Measurements from ENCODE around the gene RASA3. TPM values are rescaled to one million over a fixed set of nuclear protein-coding genes. Genes with fewer than 3 reads are reported as not detected.

RASA3 gene
- total and polyA plus RNA-seq, 2 of the 8 experiments (the other 6 are each of a cell fraction or from before 2014, with no cell fraction given) = 7.5 to 21.9 TPM

DNA sequence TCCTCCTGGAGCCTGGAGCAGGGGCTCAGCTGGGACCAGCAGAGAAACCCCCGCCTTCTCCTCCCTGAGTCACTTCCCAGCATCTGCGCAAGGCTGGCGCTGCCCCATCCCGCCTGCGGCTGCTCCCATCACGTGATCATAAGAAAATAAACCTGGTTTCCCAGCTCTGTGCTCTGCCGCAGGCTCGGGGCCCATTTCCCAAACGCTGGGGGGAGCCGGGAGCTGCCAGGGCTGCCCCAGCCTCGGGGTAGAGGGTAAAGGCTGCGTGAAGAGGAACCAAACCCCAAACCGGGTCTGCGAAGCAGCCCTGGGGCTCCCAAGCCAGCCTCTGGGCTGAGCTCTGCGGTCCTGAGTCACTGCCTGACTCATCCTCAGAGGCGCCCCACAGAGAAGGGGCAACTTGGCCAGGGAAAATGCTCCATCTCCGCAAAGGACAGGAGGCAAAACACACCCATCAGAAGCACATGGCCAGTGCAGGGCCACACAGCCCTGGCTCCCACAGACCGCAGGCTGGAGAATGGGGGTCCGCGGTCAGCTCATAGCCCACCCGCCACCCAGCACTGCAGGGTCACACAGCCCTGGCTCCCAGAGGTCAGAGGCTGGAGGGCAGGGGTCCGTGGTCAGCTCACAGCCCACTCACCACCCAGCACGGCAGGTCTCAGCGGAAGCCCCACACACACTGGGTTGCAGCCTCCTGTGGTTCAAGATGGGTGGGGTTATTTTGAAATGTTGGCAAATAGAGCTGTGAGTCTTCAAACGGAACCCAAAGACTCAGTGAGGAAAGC, 67.1 kb downstream of the RASA3 start (continued):
- TF ChIP-seq, protein P1, sequence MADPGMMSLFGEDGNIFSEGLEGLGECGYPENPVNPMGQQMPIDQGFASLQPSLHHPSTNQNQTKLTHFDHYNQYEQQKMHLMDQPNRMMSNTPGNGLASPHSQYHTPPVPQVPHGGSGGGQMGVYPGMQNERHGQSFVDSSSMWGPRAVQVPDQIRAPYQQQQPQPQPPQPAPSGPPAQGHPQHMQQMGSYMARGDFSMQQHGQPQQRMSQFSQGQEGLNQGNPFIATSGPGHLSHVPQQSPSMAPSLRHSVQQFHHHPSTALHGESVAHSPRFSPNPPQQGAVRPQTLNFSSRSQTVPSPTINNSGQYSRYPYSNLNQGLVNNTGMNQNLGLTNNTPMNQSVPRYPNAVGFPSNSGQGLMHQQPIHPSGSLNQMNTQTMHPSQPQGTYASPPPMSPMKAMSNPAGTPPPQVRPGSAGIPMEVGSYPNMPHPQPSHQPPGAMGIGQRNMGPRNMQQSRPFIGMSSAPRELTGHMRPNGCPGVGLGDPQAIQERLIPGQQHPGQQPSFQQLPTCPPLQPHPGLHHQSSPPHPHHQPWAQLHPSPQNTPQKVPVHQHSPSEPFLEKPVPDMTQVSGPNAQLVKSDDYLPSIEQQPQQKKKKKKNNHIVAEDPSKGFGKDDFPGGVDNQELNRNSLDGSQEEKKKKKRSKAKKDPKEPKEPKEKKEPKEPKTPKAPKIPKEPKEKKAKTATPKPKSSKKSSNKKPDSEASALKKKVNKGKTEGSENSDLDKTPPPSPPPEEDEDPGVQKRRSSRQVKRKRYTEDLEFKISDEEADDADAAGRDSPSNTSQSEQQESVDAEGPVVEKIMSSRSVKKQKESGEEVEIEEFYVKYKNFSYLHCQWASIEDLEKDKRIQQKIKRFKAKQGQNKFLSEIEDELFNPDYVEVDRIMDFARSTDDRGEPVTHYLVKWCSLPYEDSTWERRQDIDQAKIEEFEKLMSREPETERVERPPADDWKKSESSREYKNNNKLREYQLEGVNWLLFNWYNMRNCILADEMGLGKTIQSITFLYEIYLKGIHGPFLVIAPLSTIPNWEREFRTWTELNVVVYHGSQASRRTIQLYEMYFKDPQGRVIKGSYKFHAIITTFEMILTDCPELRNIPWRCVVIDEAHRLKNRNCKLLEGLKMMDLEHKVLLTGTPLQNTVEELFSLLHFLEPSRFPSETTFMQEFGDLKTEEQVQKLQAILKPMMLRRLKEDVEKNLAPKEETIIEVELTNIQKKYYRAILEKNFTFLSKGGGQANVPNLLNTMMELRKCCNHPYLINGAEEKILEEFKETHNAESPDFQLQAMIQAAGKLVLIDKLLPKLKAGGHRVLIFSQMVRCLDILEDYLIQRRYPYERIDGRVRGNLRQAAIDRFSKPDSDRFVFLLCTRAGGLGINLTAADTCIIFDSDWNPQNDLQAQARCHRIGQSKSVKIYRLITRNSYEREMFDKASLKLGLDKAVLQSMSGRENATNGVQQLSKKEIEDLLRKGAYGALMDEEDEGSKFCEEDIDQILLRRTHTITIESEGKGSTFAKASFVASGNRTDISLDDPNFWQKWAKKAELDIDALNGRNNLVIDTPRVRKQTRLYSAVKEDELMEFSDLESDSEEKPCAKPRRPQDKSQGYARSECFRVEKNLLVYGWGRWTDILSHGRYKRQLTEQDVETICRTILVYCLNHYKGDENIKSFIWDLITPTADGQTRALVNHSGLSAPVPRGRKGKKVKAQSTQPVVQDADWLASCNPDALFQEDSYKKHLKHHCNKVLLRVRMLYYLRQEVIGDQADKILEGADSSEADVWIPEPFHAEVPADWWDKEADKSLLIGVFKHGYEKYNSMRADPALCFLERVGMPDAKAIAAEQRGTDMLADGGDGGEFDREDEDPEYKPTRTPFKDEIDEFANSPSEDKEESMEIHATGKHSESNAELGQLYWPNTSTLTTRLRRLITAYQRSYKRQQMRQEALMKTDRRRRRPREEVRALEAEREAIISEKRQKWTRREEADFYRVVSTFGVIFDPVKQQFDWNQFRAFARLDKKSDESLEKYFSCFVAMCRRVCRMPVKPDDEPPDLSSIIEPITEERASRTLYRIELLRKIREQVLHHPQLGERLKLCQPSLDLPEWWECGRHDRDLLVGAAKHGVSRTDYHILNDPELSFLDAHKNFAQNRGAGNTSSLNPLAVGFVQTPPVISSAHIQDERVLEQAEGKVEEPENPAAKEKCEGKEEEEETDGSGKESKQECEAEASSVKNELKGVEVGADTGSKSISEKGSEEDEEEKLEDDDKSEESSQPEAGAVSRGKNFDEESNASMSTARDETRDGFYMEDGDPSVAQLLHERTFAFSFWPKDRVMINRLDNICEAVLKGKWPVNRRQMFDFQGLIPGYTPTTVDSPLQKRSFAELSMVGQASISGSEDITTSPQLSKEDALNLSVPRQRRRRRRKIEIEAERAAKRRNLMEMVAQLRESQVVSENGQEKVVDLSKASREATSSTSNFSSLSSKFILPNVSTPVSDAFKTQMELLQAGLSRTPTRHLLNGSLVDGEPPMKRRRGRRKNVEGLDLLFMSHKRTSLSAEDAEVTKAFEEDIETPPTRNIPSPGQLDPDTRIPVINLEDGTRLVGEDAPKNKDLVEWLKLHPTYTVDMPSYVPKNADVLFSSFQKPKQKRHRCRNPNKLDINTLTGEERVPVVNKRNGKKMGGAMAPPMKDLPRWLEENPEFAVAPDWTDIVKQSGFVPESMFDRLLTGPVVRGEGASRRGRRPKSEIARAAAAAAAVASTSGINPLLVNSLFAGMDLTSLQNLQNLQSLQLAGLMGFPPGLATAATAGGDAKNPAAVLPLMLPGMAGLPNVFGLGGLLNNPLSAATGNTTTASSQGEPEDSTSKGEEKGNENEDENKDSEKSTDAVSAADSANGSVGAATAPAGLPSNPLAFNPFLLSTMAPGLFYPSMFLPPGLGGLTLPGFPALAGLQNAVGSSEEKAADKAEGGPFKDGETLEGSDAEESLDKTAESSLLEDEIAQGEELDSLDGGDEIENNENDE (IDR thresholded peaks at IDR 0.05; ENCODE audit: insufficient replicate concordance, low read length) = no peak
- TF ChIP-seq SP1 (IDR thresholded peaks at IDR 0.05; ENCODE audit: low read depth, low read length) (no peak), CTBP2 (IDR thresholded peaks at IDR 0.05; ENCODE audit: borderline replicate concordance, insufficient read depth, insufficient read length, low read length) (no peak), SP2 (IDR thresholded peaks at IDR 0.05; ENCODE audit: low read length) (no peak)
